Activated CD4-positive, alpha-beta memory T cell treated with anti-CD3 and anti-CD28 coated beads for 36 hours (primary cell): ENCODE data around the gene BLNK. TPM values are rescaled to one million over a fixed set of nuclear protein-coding genes. Genes with fewer than 3 reads are reported as not detected.

Experiments used
- CTCF ChIA-PET: fragments of 350-600 bp; sonication (Branson Sonifier 250); formaldehyde crosslinking; loops from one replicate; lab custom pipeline; 2021; ENCODE audit warnings: antibody characterized with exemption, inconsistent platforms; lab: Charles Lee
- POLR2A ChIA-PET: fragments of 350-600 bp; sonication (Branson Sonifier 250); formaldehyde crosslinking; loops from one replicate; lab custom pipeline; 2021; ENCODE audit warnings: antibody characterized with exemption; lab: Charles Lee
- DNase-seq: peaks from one replicate; pipeline ENCODE4 v3.0.0-alpha.2; 2020
- H3K27ac Mint-ChIP-seq: one replicate; pipeline ENCODE4 v1.8.0; 2021; ENCODE audit warnings: mixed read lengths
- H3K27me3 Mint-ChIP-seq: one replicate; pipeline ENCODE4 v1.8.0; 2021; ENCODE audit warnings: mixed read lengths
- H3K36me3 Mint-ChIP-seq: one replicate; pipeline ENCODE4 v1.8.0; 2021; ENCODE audit warnings: mixed read lengths
- H3K4me1 Mint-ChIP-seq: one replicate; pipeline ENCODE4 v1.8.0; 2021; ENCODE audit warnings: low read depth, mixed read lengths
- H3K4me3 Mint-ChIP-seq: one replicate; pipeline ENCODE4 v1.8.0; 2021; ENCODE audit warnings: mild to moderate bottlenecking, mixed read lengths
- H3K9me3 Mint-ChIP-seq: one replicate; pipeline ENCODE4 v1.8.0; 2021; ENCODE audit warnings: mixed read lengths
- intact Hi-C: fragments of 100-400 bp; cut with micrococcal nuclease; formaldehyde crosslinking; loops from one replicate; pipeline ENCODE4 v1.15.1; 2023
- total RNA-seq, 2 experiments: library from RNA; stranded (reverse); gene quantifications; one replicate each; pipeline ENCODE4 v1.2.3, GENCODE V29; 2021

BLNK gene
- total RNA-seq, 2 experiments from 2014 or later, result not detected

DNA sequence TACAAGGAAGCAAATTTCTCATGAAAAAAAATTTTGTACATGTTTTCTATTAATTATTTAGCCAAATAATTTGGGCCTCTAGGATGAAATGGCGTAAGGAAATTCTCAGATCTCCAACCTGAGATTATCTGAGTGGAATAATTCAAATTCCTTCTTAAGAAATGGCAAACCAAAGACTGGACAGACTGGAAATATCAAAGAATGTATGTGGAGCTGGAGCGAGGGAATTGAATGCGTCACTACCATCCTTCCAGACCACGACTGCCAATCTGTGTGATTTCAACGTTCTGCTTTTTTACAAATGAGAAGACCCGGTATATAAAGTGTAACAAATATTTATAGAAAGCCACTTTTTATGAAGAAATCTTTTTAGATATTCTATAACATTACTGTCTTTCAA lies 12.4 kb upstream of the BLNK start:
- POLR2A ChIA-PET, result no interaction called here
- no peak for DNase-seq
- no peak overlapping the region for H3K27ac Mint-ChIP-seq

DNA sequence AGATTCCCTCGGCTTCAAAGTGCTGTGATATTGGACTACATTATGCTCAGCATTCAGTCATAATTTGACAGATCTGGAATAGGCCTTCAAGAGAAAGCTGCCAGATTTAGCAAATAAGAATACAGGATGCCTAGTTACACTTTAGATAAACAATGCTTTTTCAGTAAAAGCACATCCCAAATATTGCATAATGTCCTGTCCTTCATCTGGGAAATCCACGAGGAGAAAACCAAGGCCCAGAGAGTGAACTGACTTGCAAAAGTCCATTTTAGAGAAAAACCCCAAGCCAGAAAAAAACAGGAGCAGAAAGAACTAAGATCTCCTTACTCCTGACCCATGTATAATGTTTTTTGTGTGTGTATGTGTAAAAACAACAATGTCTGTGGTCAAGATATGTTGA lies 12.0 kb upstream of the BLNK start:
- no peak overlapping the region for H3K4me3 Mint-ChIP-seq
- H3K9me3 Mint-ChIP-seq, result no peaks in the 10 kb centered on the region
- ChIA-PET CTCF (no interaction called here), POLR2A (no interaction called here)
- no peak overlapping the region for H3K27ac Mint-ChIP-seq
- no peaks in the 10 kb centered on the region for H3K36me3 Mint-ChIP-seq
- no peak for DNase-seq
- H3K4me1 Mint-ChIP-seq, result peaks cover 6% of the 10 kb centered on the region
- intact Hi-C loops, result no loop called here
- H3K27me3 Mint-ChIP-seq, result peaks cover 1% of the 10 kb centered on the region

More for the DNA sequence above, 12.4 kb upstream of the BLNK start:
- Mint-ChIP-seq H3K9me3 (no peaks in the 10 kb centered on the region), H3K27me3 (peaks cover 1% of the 10 kb centered on the region), H3K4me1 (peaks cover 7% of the 10 kb centered on the region), H3K4me3 (no peak overlapping the region), H3K36me3 (no peaks in the 10 kb centered on the region)
- CTCF ChIA-PET, result no interaction called here
- intact Hi-C loops, result no loop called here

DNA sequence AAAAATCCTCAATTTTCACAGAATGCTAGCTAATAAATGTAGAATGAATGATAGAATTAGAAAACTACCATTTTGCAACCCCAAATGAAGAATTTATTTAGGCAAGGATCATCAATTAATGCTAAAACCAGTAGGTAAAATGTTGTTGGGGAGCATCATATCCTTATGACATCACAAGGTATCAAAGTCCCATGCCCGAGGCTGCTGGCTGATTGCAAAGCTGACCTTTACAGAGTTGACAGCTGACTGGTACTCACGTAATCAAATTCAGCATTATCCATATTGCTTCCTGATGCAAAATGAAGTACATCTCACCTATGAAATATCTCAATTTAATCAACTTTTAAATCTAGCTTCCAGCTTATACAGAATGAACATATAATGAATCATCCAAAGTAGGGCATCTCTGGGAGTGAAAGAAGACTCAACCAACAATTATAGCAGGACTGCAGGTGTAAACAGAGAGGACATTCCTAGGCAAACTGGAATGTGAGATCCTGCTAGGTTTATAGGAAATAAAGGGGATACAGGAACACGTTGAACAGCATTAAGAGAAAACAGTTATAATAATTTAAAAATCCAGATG lies 10.2 kb upstream of the BLNK start:
- Mint-ChIP-seq H3K4me1 (no peaks in the 10 kb centered on the region), H3K36me3 (no peaks in the 10 kb centered on the region), H3K27me3 (peaks cover 1% of the 10 kb centered on the region), H3K9me3 (no peaks in the 10 kb centered on the region), H3K4me3 (no peak overlapping the region), H3K27ac (no peak overlapping the region)
- no peak for DNase-seq
- intact Hi-C loops, result no loop called here
- CTCF ChIA-PET, result interaction anchor here (1.1 kb wide), 1 partner anchor 52 kb away, joined by 5 read pairs; no protein-coding TSS in a partner anchor
- POLR2A ChIA-PET, result no interaction called here

DNA sequence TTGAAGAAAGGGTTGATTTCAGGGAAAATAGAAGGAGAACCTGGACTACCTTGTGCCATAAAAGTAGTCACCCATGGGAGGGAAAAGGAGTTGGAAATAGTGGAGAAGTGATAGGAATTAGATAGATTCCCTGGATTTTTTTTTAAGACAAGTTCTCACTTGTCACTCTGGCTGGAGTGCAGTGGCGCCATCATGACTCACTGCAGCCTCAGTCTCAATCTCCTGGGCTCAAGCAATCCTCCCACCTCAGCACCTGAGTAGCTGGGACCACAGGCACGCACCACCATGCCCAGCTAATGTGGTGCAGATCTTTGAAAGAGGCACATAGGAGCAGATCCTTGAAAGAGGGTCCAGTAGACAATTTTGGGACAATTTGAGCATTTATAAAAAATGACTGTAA lies 9.5 kb upstream of the BLNK start:
- Mint-ChIP-seq H3K27ac (no peak overlapping the region), H3K9me3 (no peaks in the 10 kb centered on the region), H3K36me3 (no peaks in the 10 kb centered on the region), H3K27me3 (peaks cover 1% of the 10 kb centered on the region), H3K4me1 (no peaks in the 10 kb centered on the region), H3K4me3 (no peak overlapping the region)
- CTCF ChIA-PET, result interaction anchor here (1.1 kb wide), 1 partner anchor 51 kb away, joined by 5 read pairs; no protein-coding TSS in a partner anchor
- DNase-seq, result no peak
- intact Hi-C loops, result no loop called here
- POLR2A ChIA-PET, result no interaction called here

DNA sequence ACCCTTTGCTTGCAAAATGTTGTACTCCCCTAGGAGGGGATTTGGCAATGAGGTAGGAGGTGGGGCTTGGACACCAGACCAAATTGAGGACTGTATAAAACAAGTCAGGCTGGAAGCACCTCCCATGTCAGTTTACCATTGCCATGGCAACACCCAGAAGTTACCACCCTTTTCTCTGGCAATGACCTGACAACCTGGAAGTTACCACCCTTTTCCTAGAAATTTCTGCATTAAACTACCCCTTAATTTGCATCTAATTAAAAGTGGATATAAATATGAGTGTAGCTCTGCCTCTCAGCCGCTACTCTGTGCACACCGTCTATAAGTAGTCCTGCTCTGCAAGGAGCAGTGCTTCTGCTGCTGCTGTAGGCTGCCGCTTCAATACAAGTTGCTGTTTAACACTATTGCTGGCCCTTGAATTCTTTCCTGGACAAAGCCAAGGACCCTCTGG lies 7.8 kb upstream of the BLNK start:
- no peak overlapping the region for H3K4me3 Mint-ChIP-seq
- POLR2A ChIA-PET, result no interaction called here
- DNase-seq, result no peak
- intact Hi-C loops, result no loop called here
- H3K27me3 Mint-ChIP-seq, result peaks cover 1% of the 10 kb centered on the region
- CTCF ChIA-PET, result no interaction called here
- no peak overlapping the region for H3K27ac Mint-ChIP-seq
- no peaks in the 10 kb centered on the region for H3K4me1 Mint-ChIP-seq
- H3K9me3 Mint-ChIP-seq, result no peaks in the 10 kb centered on the region
- no peaks in the 10 kb centered on the region for H3K36me3 Mint-ChIP-seq

DNA sequence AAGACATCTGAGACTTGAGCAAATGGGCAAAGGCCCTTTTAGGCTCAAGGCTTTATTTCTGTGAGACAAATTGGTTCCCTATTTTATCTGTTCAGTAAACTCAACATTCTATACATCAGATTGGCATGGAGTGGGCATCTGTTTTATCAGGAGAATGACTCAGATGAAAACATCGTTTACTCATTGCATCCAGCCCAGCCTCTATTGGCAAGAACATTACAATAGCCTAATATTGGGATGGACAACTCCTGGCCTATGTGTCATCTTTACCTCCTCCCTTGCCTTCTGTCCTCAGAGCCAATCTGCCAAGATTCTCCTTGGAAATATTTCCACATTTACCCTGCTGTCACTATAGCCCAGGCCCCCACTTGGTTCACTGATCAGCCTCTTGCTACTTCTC lies 5.5 kb upstream of the BLNK start:
- Mint-ChIP-seq H3K36me3 (no peaks in the 10 kb centered on the region), H3K27ac (no peak overlapping the region), H3K9me3 (no peaks in the 10 kb centered on the region), H3K4me1 (no peaks in the 10 kb centered on the region), H3K27me3 (peaks cover 7% of the 10 kb centered on the region), H3K4me3 (no peak overlapping the region)
- POLR2A ChIA-PET, result no interaction called here
- CTCF ChIA-PET, result no interaction called here
- intact Hi-C loops, result no loop called here
- no peak for DNase-seq

DNA sequence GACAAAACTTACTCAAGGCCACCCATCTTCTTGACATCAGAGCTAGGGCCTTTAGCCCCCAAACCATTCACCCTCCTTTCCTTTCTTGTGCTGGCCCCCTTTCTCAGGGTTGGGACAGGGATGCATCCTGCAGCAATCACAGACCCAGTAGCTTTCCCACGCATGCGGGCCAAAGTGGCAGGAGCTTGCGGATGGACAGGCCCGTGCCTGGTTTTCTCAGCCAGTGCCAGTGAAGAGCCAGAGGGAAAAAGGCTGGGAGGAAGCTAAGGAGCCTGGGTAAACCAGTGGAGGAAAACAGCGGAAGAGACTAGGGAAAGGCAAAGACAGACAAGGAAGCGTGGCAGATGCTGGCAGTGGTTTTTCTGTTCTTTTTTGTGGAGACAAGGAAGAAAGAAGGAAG lies 5.1 kb upstream of the BLNK start:
- intact Hi-C loops, result no loop called here
- no peak overlapping the region for H3K4me3 Mint-ChIP-seq
- H3K27ac Mint-ChIP-seq, result no peak overlapping the region
- peaks cover 7% of the 10 kb centered on the region for H3K27me3 Mint-ChIP-seq
- no peaks in the 10 kb centered on the region for H3K4me1 Mint-ChIP-seq
- ChIA-PET CTCF (no interaction called here), POLR2A (no interaction called here)
- H3K36me3 Mint-ChIP-seq, result no peaks in the 10 kb centered on the region
- no peaks in the 10 kb centered on the region for H3K9me3 Mint-ChIP-seq
- DNase-seq, result no peak

DNA sequence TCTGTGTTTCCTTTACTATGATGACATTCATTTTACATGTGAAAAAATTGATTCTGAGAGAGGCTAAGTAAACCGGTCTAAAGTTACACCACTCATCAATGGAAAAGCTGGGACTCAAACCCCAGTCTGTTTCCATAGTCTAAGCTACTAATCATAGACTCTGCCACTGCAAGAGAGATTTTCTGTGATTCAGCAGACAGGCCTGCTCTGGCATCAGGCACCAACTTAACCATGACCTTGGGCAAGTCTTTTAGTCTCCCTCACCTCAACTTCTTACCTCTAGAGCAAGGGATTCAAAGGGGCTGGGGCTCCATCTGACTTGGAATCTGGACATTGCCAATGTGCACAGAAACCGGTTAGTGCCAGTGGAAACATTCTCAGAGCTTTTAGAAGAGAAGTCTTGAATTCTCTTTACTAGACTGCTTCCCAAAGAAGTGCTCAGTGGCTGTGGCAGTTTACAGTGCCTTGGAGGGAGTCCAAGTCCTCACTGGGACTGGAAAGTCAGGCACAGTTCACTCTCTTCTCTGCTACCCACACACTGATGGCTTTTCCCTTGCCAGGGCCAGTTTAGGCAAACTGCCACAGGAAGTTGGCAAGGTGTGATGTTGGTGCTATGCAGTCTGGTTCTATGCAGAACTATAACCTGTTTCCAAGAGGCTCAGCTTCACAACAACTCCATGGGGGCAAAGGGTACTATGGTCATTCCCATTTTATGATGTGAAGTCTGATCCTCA lies 4.5 kb upstream of the BLNK start:
- Mint-ChIP-seq H3K27me3 (peaks cover 7% of the 10 kb centered on the region), H3K4me1 (no peaks in the 10 kb centered on the region), H3K27ac (no peak overlapping the region), H3K36me3 (no peaks in the 10 kb centered on the region), H3K9me3 (no peaks in the 10 kb centered on the region), H3K4me3 (no peak overlapping the region)
- no peak for DNase-seq
- CTCF ChIA-PET, result no interaction called here
- POLR2A ChIA-PET, result no interaction called here
- intact Hi-C loops, result no loop called here

DNA sequence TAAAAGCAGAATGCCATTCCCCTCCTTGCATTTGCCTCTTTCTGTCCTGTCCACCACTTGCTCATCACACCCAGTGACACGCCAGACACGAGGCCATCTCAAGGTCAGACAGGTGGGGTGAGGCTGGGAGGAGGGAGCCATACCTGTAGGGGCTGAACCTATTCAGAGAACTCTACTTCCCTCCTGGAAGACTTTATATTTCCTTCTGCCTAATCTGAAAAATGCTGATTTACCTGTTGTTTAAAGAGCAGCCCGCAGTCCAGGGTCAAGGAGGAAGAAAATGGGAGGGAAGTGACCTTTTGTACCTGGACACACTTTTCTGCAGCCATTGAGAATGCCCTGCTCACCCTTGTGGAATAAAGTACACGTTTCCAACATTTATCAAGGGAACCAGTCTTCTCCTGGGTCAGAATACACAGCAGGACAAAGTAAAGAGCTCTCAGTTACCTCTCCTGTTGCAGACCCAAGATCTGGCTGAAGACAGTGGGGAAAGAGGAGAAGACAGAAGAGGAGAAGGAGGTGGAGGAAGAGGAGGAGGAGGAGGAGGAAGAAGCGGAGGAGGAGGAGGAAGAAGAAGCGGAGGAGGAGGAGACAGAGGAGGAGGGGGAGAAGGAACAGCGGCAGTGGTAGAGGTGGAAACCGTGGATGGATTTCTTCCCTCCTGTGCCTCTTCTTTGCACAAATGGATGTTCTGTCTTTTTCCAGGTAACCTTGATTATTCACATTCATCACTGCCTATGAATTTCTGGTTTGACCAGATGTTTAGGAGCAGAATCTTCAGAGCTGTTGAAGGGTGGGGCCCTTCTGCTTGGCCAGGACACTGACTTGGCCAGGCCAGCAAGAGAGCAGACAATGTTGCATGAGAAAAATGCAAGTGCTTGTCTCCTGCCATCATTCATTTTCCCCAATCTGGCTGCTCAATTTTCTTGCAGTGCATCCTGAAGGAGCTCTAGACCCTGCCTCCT lies 1.2 kb upstream of the BLNK start:
- intact Hi-C loops, result no loop called here
- ChIA-PET POLR2A (no interaction called here), CTCF (no interaction called here)
- Mint-ChIP-seq H3K27ac (no peak overlapping the region), H3K4me1 (no peaks in the 10 kb centered on the region), H3K4me3 (no peak overlapping the region), H3K27me3 (peaks cover 16% of the 10 kb centered on the region), H3K36me3 (no peaks in the 10 kb centered on the region), H3K9me3 (no peaks in the 10 kb centered on the region)
- no peak for DNase-seq

DNA sequence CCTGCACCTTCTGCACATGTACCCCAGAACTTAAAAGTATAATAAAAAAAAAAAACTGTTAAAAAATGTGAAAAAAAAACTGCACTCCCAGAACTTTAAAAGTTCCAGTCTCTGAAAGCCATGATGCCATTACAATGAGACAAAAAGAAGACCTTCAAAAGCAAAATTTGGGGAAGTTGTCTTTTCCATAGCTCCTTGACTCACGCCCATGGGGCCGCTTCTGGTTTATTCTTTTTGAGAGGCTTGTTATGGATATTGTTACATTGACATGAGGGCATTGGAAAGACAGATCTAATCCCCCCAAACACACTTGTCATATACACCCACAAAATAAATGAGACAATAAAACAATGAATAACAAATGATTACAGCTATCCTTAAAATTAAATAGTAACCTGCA lies 798 bp downstream of the BLNK start:
- no peaks in the 10 kb centered on the region for H3K4me1 Mint-ChIP-seq
- H3K36me3 Mint-ChIP-seq, result no peaks in the 10 kb centered on the region
- H3K9me3 Mint-ChIP-seq, result no peaks in the 10 kb centered on the region
- DNase-seq, result no peak
- H3K4me3 Mint-ChIP-seq, result no peak overlapping the region
- H3K27ac Mint-ChIP-seq, result no peak overlapping the region
- POLR2A ChIA-PET, result no interaction called here
- intact Hi-C loops, result no loop called here
- H3K27me3 Mint-ChIP-seq, result peaks cover 18% of the 10 kb centered on the region
- CTCF ChIA-PET, result interaction anchor here (0.7 to 2.5 kb wide), 3 partner anchors 23 to 254 kb away, joined by 4 to 9 read pairs (median 6); no protein-coding TSS in a partner anchor

DNA sequence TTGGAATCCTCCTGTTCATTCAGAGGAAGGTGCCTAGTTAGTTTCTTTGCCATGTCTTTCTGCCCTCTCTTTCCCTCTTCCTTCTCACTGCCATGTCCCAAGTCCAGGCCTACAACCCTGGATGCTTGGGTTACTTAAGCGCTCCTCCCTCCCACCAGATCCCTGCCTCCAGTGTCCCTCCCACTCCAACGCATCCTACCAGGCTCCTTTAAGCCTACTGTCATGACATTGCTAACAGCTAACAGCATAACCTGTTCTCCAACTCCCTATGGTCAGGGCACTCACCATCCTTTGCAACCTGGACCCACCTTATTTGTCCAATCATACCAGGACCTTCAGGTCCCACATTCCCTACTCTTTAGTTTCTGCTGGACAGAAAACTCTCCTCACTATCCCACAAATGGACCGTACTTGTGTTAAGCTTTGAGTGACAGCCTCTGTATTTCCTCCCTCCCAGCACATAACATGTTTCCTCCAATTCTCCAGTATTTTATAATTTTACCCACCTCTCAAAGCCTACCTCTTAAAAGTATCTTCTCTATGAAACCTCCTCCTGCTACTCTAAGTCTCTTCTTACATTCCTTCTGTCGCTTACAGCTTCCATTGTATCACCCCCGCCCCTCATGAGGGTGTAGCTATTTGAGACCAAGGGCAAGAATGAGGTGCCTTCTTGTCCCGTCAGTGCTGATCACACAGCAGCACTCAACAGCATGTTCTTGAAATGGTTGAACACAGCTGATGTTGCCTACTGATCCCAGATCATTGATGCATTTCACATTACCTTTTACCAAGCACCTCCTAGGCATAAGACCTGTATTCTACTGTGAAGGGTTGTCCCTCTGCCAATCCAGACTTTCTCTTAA lies 1.7 kb downstream of the BLNK start:
- ChIA-PET POLR2A (no interaction called here), CTCF (interaction anchor here (2.5 kb wide), 1 partner anchor 40 kb away, joined by 9 read pairs; no protein-coding TSS in a partner anchor)
- no peak for DNase-seq

More for the DNA sequence above, 1.7 kb downstream of the BLNK start:
- Mint-ChIP-seq H3K36me3 (no peaks in the 10 kb centered on the region), H3K4me3 (no peak overlapping the region), H3K9me3 (no peaks in the 10 kb centered on the region), H3K27ac (no peak overlapping the region), H3K4me1 (no peaks in the 10 kb centered on the region), H3K27me3 (peaks cover 18% of the 10 kb centered on the region)
- intact Hi-C loops, result no loop called here
